Prostate gland (tissue), 2 donors: Measurements from ENCODE around the gene ABHD5. TPM values are rescaled to one million over a fixed set of nuclear protein-coding genes. Genes with fewer than 3 reads are reported as not detected.

Experiments used
- DNase-seq: peaks from one replicate; pipeline ENCODE4 v3.0.0-alpha.2; 2019; ENCODE audit warnings: low spot score
- H3K27ac ChIP-seq, 2 donors: fragments of 200-600 bp; sonication (generic); 2 replicates each; pipeline ENCODE4 v1.5.1; 2017 to 2019
- H3K27me3 ChIP-seq: fragments of 200-600 bp; sonication (generic); replicated peaks from 2 replicates; pipeline ENCODE4 v1.5.1; 2019; ENCODE audit not compliant: insufficient read depth
- H3K36me3 ChIP-seq, 2 donors: fragments of 200-600 bp; sonication (generic); 1 replicate in 1 of 2; 2 replicates in 1 of 2; pipeline versions ENCODE4 v1.5.1 to v1.8.1; 2017 to 2019
- H3K4me1 ChIP-seq: fragments of 200-600 bp; sonication (generic); replicated peaks from 2 replicates; pipeline ENCODE4 v1.5.1; 2019
- H3K4me3 ChIP-seq, 2 donors: fragments of 200-600 bp; sonication (generic); 2 replicates each; pipeline ENCODE4 v1.5.1; 2017 to 2019
- H3K9me3 ChIP-seq: fragments of 200-600 bp; sonication (generic); 2 replicates; pipeline ENCODE4 v1.5.1; 2017
- POLR2A ChIP-seq: fragments of 450-650 bp; IDR thresholded peaks from one replicate; pipeline ENCODE4 v1.6.1; 2016; ENCODE audit warnings: antibody characterized with exemption, mild to moderate bottlenecking
- POLR2AphosphoS5 ChIP-seq: sonication (generic); formaldehyde crosslinking; IDR thresholded peaks from one replicate; pipeline ENCODE4 v1.6.1; 2017; ENCODE audit warnings: antibody characterized with exemption
- WGBS: methylation state at CpG from one replicate; pipeline ENCODE4 v1.1.5; 2018; 5-methylcytosine and 5-hydroxymethylcytosine counted together
- intact Hi-C: fragments of 100-400 bp; cut with DNase I; formaldehyde crosslinking; loops from one replicate; pipeline ENCODE4 v1.14.2; 2022
- total RNA-seq, 2 donors: library from RNA; depleted of rRNA; stranded (reverse); fragments of >200 nt; gene quantifications; one replicate each; pipeline ENCODE4 v1.1.0, GENCODE V29; 2016
- TF ChIP-seq, protein P1 (sequence below), 4 experiments: fragments of 200-600 bp in 2 of 4; fragments of 450-650 bp in 2 of 4; sonication (generic) in 2 of 4; IDR thresholded peaks; 1 replicate in 3 of 4; 2 replicates in 1 of 4; pipeline ENCODE4 v1.5.1; 2016 to 2019; ENCODE audit warnings: antibody characterized with exemption in 4 of 4, mild to moderate bottlenecking in 2 of 4, moderate library complexity in 2 of 4

ABHD5 gene
- total RNA-seq, 2 donors from 2014 or later = 10.7 to 20.6 TPM

DNA sequence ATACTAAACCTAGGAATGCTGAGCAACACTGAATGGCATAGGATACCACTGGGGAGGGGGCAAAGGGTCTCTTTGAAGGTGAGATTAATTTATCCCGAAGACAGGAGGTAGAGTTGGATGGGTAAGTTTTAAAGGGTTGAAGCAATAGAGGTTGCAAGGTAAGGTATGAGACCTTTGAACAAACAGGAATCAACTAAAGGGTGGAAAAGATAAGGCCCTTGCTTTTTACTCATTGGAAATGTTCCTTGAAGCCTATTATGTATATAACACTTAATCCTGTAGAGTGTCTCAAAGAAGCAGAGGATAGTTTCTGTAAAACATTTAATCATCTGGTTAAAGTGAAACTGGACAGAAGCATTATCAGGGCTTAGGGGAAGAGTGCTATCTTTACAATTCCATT lies 5.7 kb downstream of the ABHD5 start:
- H3K4me3 ChIP-seq = no peak overlapping the region
- H3K9me3 ChIP-seq = no peaks in the 10 kb centered on the region
- H3K27me3 ChIP-seq = no peaks in the 10 kb centered on the region
- H3K36me3 ChIP-seq = no peaks in the 10 kb centered on the region
- no peak for TF ChIP-seq POLR2A
- no peak for TF ChIP-seq POLR2AphosphoS5
- TF ChIP-seq, protein P1, sequence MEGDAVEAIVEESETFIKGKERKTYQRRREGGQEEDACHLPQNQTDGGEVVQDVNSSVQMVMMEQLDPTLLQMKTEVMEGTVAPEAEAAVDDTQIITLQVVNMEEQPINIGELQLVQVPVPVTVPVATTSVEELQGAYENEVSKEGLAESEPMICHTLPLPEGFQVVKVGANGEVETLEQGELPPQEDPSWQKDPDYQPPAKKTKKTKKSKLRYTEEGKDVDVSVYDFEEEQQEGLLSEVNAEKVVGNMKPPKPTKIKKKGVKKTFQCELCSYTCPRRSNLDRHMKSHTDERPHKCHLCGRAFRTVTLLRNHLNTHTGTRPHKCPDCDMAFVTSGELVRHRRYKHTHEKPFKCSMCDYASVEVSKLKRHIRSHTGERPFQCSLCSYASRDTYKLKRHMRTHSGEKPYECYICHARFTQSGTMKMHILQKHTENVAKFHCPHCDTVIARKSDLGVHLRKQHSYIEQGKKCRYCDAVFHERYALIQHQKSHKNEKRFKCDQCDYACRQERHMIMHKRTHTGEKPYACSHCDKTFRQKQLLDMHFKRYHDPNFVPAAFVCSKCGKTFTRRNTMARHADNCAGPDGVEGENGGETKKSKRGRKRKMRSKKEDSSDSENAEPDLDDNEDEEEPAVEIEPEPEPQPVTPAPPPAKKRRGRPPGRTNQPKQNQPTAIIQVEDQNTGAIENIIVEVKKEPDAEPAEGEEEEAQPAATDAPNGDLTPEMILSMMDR (IDR thresholded peaks at IDR 0.05) = no peak
- intact Hi-C loops = no loop called here
- DNase-seq = no peak
- H3K27ac ChIP-seq = no peak overlapping the region
- WGBS = 85% methylated on average over 1 of the region's 1 CpG
- no peaks in the 10 kb centered on the region for H3K4me1 ChIP-seq

DNA sequence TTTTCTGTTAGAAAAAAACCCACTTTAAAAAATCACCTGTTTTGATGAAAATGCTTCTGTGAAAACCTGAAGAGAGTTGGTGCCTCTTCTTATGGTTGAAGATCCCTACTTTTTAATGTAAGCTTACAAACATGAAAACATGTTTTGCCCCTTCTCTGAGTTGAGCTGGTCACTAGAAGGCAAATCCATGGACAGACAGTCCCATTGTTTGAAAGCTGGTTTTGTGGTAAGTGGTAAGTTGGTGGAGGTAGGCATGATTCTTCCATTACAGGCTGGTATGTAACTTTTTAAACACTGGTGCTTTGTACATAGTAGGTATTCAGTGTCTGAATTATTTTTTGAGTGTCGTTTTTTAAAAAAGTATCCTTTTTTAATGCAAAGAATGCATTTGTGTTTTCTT lies 6.1 kb downstream of the ABHD5 start:
- Histone ChIP-seq H3K27ac (no peak overlapping the region), H3K27me3 (no peaks in the 10 kb centered on the region), H3K4me1 (no peaks in the 10 kb centered on the region), H3K4me3 (no peak overlapping the region), H3K9me3 (no peaks in the 10 kb centered on the region), H3K36me3 (no peaks in the 10 kb centered on the region)
- DNase-seq = no peak
- WGBS = 91% methylated on average over 1 of the region's 1 CpG
- intact Hi-C loops = no loop called here
- TF ChIP-seq POLR2A = no peak
- no peak for TF ChIP-seq POLR2AphosphoS5
- TF ChIP-seq, protein P1 (IDR thresholded peaks at IDR 0.05) = no peak

DNA sequence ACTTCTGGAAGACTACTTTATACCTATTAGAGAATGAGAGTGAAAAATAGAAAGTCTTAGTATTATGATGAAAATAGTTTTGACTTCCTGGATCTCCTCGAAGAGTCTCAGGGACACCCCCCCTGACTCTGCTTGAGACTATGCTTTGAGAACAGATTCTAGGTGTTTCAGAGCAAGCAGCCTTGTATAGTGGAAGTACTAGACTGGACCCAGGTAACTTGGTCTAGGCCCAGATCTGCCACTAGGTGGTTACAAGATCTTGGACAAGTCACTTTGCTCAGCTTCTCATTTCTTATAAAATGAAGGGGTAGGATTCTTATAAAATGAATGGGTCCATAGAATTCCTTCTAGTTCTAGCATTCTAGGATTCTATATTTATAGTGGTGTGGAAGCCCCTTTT lies 9.1 kb downstream of the ABHD5 start:
- Histone ChIP-seq H3K27me3 (no peaks in the 10 kb centered on the region), H3K9me3 (no peaks in the 10 kb centered on the region), H3K36me3 (no peaks in the 10 kb centered on the region), H3K4me1 (no peaks in the 10 kb centered on the region), H3K27ac (no peak overlapping the region), H3K4me3 (no peak overlapping the region)
- no peak for TF ChIP-seq POLR2AphosphoS5
- TF ChIP-seq, protein P1 (IDR thresholded peaks at IDR 0.05) = no peak
- no peak for TF ChIP-seq POLR2A
- WGBS = 91% methylated on average over 1 of the region's 1 CpG
- no peak for DNase-seq
- intact Hi-C loops = no loop called here

DNA sequence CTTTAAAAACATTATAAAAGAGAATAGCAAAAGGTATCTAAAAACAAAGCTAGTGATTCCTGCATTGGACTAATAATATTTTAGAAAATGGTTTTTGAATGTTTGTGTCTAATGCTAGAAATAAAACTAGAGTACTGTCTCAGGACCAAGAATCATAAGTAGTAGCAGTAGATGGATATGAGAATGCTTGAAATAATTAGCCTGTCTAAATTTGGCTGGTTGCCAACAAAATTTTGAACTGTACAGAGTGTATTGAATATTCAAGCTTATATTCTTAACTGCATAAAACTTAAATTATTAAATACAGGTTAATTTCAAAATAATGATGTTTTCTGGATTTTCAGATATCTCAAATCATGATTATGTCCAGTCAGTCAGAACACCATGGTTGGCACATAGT lies 14.0 kb downstream of the ABHD5 start:
- TF ChIP-seq POLR2A (no peak), POLR2AphosphoS5 (no peak)
- TF ChIP-seq, protein P1 (IDR thresholded peaks at IDR 0.05) = no peak
- H3K4me1 ChIP-seq = no peaks in the 10 kb centered on the region
- intact Hi-C loops = no loop called here
- no peaks in the 10 kb centered on the region for H3K9me3 ChIP-seq
- no peaks in the 10 kb centered on the region for H3K27me3 ChIP-seq
- no peaks in the 10 kb centered on the region for H3K36me3 ChIP-seq
- H3K27ac ChIP-seq = no peak overlapping the region
- H3K4me3 ChIP-seq = no peak overlapping the region
- no peak for DNase-seq

DNA sequence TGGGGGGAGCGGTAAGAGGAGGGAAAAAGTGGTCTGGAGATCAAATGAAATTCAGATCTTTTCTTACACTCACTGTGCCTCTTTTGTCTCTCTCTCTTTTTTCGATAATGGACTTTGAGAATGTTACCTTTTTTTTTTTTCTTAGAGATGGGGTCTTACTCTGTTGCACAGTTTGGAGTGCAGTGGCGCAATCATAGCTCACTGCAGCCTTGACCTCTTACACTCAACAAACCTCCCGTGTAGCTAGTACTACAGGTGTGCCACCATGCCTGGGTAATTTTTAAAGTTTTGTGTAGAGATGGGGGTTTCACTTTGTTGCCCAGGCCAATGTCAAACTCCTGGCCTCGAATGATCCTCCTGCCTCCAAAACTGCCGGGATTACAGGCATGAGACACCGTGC lies 15.6 kb downstream of the ABHD5 start:
- 67% methylated on average over 7 of the region's 7 CpGs for WGBS
- Histone ChIP-seq H3K4me1 (no peaks in the 10 kb centered on the region), H3K27ac (no peak overlapping the region), H3K36me3 (no peaks in the 10 kb centered on the region), H3K4me3 (no peak overlapping the region), H3K9me3 (no peaks in the 10 kb centered on the region), H3K27me3 (no peaks in the 10 kb centered on the region)
- intact Hi-C loops = no loop called here
- TF ChIP-seq POLR2AphosphoS5 (no peak), POLR2A (no peak)
- TF ChIP-seq, protein P1 (IDR thresholded peaks at IDR 0.05) = no peak
- no peak for DNase-seq
